Measurements from ENCODE around the gene ADAMTS2. TPM values are rescaled to one million over a fixed set of nuclear protein-coding genes. Genes with fewer than 3 reads are reported as not detected.

The ADAMTS2 gene
- total and polyA plus RNA-seq, 2 experiments from 2014 or later, result 62.0 to 132 TPM

GRCh38 chr5:179313849-179314521 is 31.3 kb downstream of the ADAMTS2 start:
- no peaks in the 10 kb centered on the region for H3F3A ChIP-seq (ENCODE audit: insufficient read depth)
- peak overlapping the region; percentile 63 for H3K4me2 ChIP-seq (ENCODE audit: unreplicated experiment)
- no peak overlapping the region for H2AFZ ChIP-seq

GRCh38 chr5:179312557-179313235 is 32.6 kb downstream of the ADAMTS2 start:
- no peak overlapping the region for H3K4me3 ChIP-seq
- H3K4me2 ChIP-seq (ENCODE audit: unreplicated experiment), result no peak overlapping the region
- H3K4me1 ChIP-seq (ENCODE audit: insufficient read depth), result peaks cover 14% of the 10 kb centered on the region
- H3K27ac ChIP-seq, result no peak overlapping the region
- WGBS, 2 experiments (ENCODE audit: low coverage in 1 of 2, low lambda C conversion rate in 2 of 2, missing lambda C conversion rate in 2 of 2), result 94 to 98% methylated on average over 16 to 17 of the region's 17 CpGs
- H3K27me3 ChIP-seq (replicated peaks; ENCODE audit: insufficient read depth), result no peaks in the 10 kb centered on the region
- H3K79me2 ChIP-seq (ENCODE audit: insufficient read depth), result peaks cover 91% of the 10 kb centered on the region
- no peak overlapping the region for H3K9ac ChIP-seq
- H4K20me1 ChIP-seq (ENCODE audit: insufficient read depth), result no peaks in the 10 kb centered on the region
- no peaks in the 10 kb centered on the region for H3K36me3 ChIP-seq (ENCODE audit: low read depth)
- no peaks in the 10 kb centered on the region for H3F3A ChIP-seq (ENCODE audit: insufficient read depth)
- no peak overlapping the region for H2AFZ ChIP-seq
- no peaks in the 10 kb centered on the region for H3K9me2 ChIP-seq (ENCODE audit: insufficient read depth)
- TF ChIP-seq EZH2 (IDR thresholded peaks at IDR 0.05; ENCODE audit: insufficient read depth, poor library complexity, severe bottlenecking), result no peak
- TF ChIP-seq EZH2phosphoT487 (IDR thresholded peaks at IDR 0.05; ENCODE audit: insufficient read depth, low read depth), result no peak
- H3K9me3 ChIP-seq (ENCODE audit: low read depth), result no peaks in the 10 kb centered on the region
- in situ Hi-C loops (cut with MboI), result no loop called here
- DNase-seq, result no peak

More at GRCh38 chr5:179313849-179314521, 31.3 kb downstream of the ADAMTS2 start:
- Histone ChIP-seq H3K36me3 (ENCODE audit: low read depth) (no peaks in the 10 kb centered on the region), H3K4me3 (0 out of 2 replicates have a peak overlapping the region, but pooled peaks have one; percentile 34), H3K79me2 (ENCODE audit: insufficient read depth) (peaks cover 91% of the 10 kb centered on the region), H3K27me3 (replicated peaks; ENCODE audit: insufficient read depth) (no peaks in the 10 kb centered on the region), H3K9me2 (ENCODE audit: insufficient read depth) (no peaks in the 10 kb centered on the region), H3K27ac (peak overlapping the region; percentile 94), H3K9me3 (ENCODE audit: low read depth) (no peaks in the 10 kb centered on the region), H3K9ac (peak overlapping the region; percentile 96), H4K20me1 (ENCODE audit: insufficient read depth) (no peaks in the 10 kb centered on the region), H3K4me1 (ENCODE audit: insufficient read depth) (peaks cover 14% of the 10 kb centered on the region)
- TF ChIP-seq EZH2 (IDR thresholded peaks at IDR 0.05; ENCODE audit: insufficient read depth, poor library complexity, severe bottlenecking) (no peak), EZH2phosphoT487 (IDR thresholded peaks at IDR 0.05; ENCODE audit: insufficient read depth, low read depth) (no peak)
- peak; percentile 97 for DNase-seq
- WGBS, 2 experiments (ENCODE audit: low coverage in 1 of 2, low lambda C conversion rate in 2 of 2, missing lambda C conversion rate in 2 of 2), result 5 to 29% methylated on average over 21 to 28 of the region's 31 CpGs
- in situ Hi-C loops (cut with MboI), result no loop called here

- Histone ChIP-seq H3K9me3 (ENCODE audit: low read depth) (no peaks in the 10 kb centered on the region), H3K4me1 (ENCODE audit: insufficient read depth) (peaks cover 16% of the 10 kb centered on the region), H3K79me2 (ENCODE audit: insufficient read depth) (peaks cover 91% of the 10 kb centered on the region), H3K27ac (no peak overlapping the region), H3K9me2 (ENCODE audit: insufficient read depth) (no peaks in the 10 kb centered on the region), H3K9ac (no peak overlapping the region), H3K27me3 (replicated peaks; ENCODE audit: insufficient read depth) (no peaks in the 10 kb centered on the region), H4K20me1 (ENCODE audit: insufficient read depth) (no peaks in the 10 kb centered on the region), H2AFZ (no peak overlapping the region), H3K4me3 (no peak overlapping the region), H3F3A (ENCODE audit: insufficient read depth) (peaks cover 1% of the 10 kb centered on the region; the same call in 1 of the 2 replicates), H3K36me3 (ENCODE audit: low read depth) (no peaks in the 10 kb centered on the region), H3K4me2 (ENCODE audit: unreplicated experiment) (no peak overlapping the region)
- 89 to 93% methylated on average over 10 of the region's 10 CpGs for WGBS, 2 experiments (ENCODE audit: low coverage in 1 of 2, low lambda C conversion rate in 2 of 2, missing lambda C conversion rate in 2 of 2)
- TF ChIP-seq EZH2 (IDR thresholded peaks at IDR 0.05; ENCODE audit: insufficient read depth, poor library complexity, severe bottlenecking), result no peak
- no peak for TF ChIP-seq EZH2phosphoT487 (IDR thresholded peaks at IDR 0.05; ENCODE audit: insufficient read depth, low read depth)
- no peak for DNase-seq
- in situ Hi-C loops (cut with MboI), result no loop called here
These were observed 33.7 kb downstream of the ADAMTS2 start for GRCh38 chr5:179311581-179311980.

GRCh38 chr5:179311091-179311470 is 34.2 kb downstream of the ADAMTS2 start:
- no peak for DNase-seq
- peaks cover 21% of the 10 kb centered on the region for H3K4me1 ChIP-seq (ENCODE audit: insufficient read depth)
- in situ Hi-C loops (cut with MboI), result no loop called here

More at GRCh38 chr5:179311091-179311470, 34.2 kb downstream of the ADAMTS2 start:
- H3K27ac ChIP-seq, result no peak overlapping the region
- peaks cover 6% of the 10 kb centered on the region for H3F3A ChIP-seq (ENCODE audit: insufficient read depth)
- H3K4me3 ChIP-seq, result no peak overlapping the region
- no peak overlapping the region for H3K4me2 ChIP-seq (ENCODE audit: unreplicated experiment)
- no peaks in the 10 kb centered on the region for H3K27me3 ChIP-seq (replicated peaks; ENCODE audit: insufficient read depth)
- no peak for TF ChIP-seq EZH2phosphoT487 (IDR thresholded peaks at IDR 0.05; ENCODE audit: insufficient read depth, low read depth)
- no peak for TF ChIP-seq EZH2 (IDR thresholded peaks at IDR 0.05; ENCODE audit: insufficient read depth, poor library complexity, severe bottlenecking)
- peaks cover 91% of the 10 kb centered on the region for H3K79me2 ChIP-seq (ENCODE audit: insufficient read depth)
- H3K9me3 ChIP-seq (ENCODE audit: low read depth), result no peaks in the 10 kb centered on the region
- H3K9me2 ChIP-seq (ENCODE audit: insufficient read depth), result no peaks in the 10 kb centered on the region
- no peaks in the 10 kb centered on the region for H3K36me3 ChIP-seq (ENCODE audit: low read depth)
- no peak overlapping the region for H3K9ac ChIP-seq
- H2AFZ ChIP-seq, result no peak overlapping the region
- no peaks in the 10 kb centered on the region for H4K20me1 ChIP-seq (ENCODE audit: insufficient read depth)
- 94 to 100% methylated on average over 6 to 8 of the region's 8 CpGs for WGBS, 2 experiments (ENCODE audit: low coverage in 1 of 2, low lambda C conversion rate in 2 of 2, missing lambda C conversion rate in 2 of 2)
